GM19043 (cell line): ENCODE data around the gene TMIE.
"Not testable (repeated sequence)": the region's sequence is repeated elsewhere in the genome, so short reads cannot be mapped to it uniquely, and the experiment has no call there.

Source experiments
- ATAC-seq: cut with Tn5 transposase; IDR thresholded peaks from one replicate; pipeline ENCODE4 v1.9.1; 2021; ENCODE audit warnings: low read depth; ENCODE audit not compliant: unreplicated experiment

TMIE gene

GRCh38 chr3:46719044-46719565 lies 17.9 kb downstream of the TMIE start:
- ATAC-seq = no peak

GRCh38 chr3:46719735-46720271 lies 18.6 kb downstream of the TMIE start:
- ATAC-seq = no peak

- ATAC-seq = no peak
These were observed 19.8 kb downstream of the TMIE start for GRCh38 chr3:46721009-46721408.

- no peak for ATAC-seq
These were observed 21.3 kb downstream of the TMIE start for GRCh38 chr3:46722443-46722842.

GRCh38 chr3:46724424-46724823 lies 23.2 kb downstream of the TMIE start:
- no peak for ATAC-seq

GRCh38 chr3:46725621-46726314 lies 24.6 kb downstream of the TMIE start:
- no peak for ATAC-seq

GRCh38 chr3:46729038-46729437 lies 27.8 kb downstream of the TMIE start:
- ATAC-seq = no peak

GRCh38 chr3:46730819-46731218 lies 29.6 kb downstream of the TMIE start:
- ATAC-seq = no peak

- no peak for ATAC-seq
These were observed 30.6 kb downstream of the TMIE start for GRCh38 chr3:46731795-46732194.

- ATAC-seq = no peak
These were observed 32.0 kb downstream of the TMIE start for GRCh38 chr3:46733026-46733800.

GRCh38 chr3:46734773-46735172 lies 33.6 kb downstream of the TMIE start:
- no peak for ATAC-seq

GRCh38 chr3:46736006-46736872 lies 35.0 kb downstream of the TMIE start:
- ATAC-seq = no peak

- ATAC-seq = no peak
These were observed 36.1 kb downstream of the TMIE start for GRCh38 chr3:46737329-46737731.

GRCh38 chr3:46739565-46739964 lies 38.4 kb downstream of the TMIE start:
- not testable (repeated sequence) for ATAC-seq

GRCh38 chr3:46742992-46743585 lies 41.9 kb downstream of the TMIE start:
- ATAC-seq = no peak

GRCh38 chr3:46746711-46747110 lies 45.5 kb downstream of the TMIE start:
- no peak for ATAC-seq

- ATAC-seq = no peak
These were observed 47.0 kb downstream of the TMIE start for GRCh38 chr3:46748170-46748569.

GRCh38 chr3:46749129-46749528 lies 47.9 kb downstream of the TMIE start:
- ATAC-seq = no peak

GRCh38 chr3:46750555-46751038 lies 49.4 kb downstream of the TMIE start:
- ATAC-seq = no peak

- ATAC-seq = not testable (repeated sequence)
These were observed 51.9 kb downstream of the TMIE start for GRCh38 chr3:46753127-46753526.
